Brain microvascular endothelial cell (primary cell): ENCODE measurements around the gene INPP5J.

ENCODE experiments used
- DNase-seq: peaks from one replicate; pipeline ENCODE4 v3.0.0-alpha.2; 2020
- H3K27ac ChIP-seq: fragments of 250-450 bp; sonication (Bioruptor Pico); 2 replicates; pipeline ENCODE4 v1.5.1; 2020; ENCODE audit warnings: mild to moderate bottlenecking, moderate library complexity
- H3K27me3 ChIP-seq: fragments of 250-450 bp; sonication (Bioruptor Pico); replicated peaks from 2 replicates; pipeline ENCODE4 v1.5.1; 2020; ENCODE audit warnings: mild to moderate bottlenecking
- H3K36me3 ChIP-seq: fragments of 250-450 bp; sonication (Bioruptor Pico); replicated peaks from 2 replicates; pipeline ENCODE4 v1.5.1; 2020; ENCODE audit warnings: mild to moderate bottlenecking
- H3K4me3 ChIP-seq: 2 replicates; pipeline ENCODE4 v1.5.1; 2011; ENCODE audit warnings: low read depth, mild to moderate bottlenecking, control low read depth, low read length, moderate library complexity
- in situ Hi-C: cut with HindIII; loops from 2 replicates; pipeline ENCODE4 v1.10.0; 2017; ENCODE audit warnings: low sequenced_read_pairs, low pct_ligation_motif_present
- TF ChIP-seq, protein P1 (sequence below): IDR thresholded peaks from 2 replicates; pipeline ENCODE4 v1.5.1; 2011; ENCODE audit warnings: low read depth, mild to moderate bottlenecking, moderate library complexity, low read length, control low read depth, inconsistent platforms; ENCODE audit errors: missing control alignments

Gene INPP5J

DNA sequence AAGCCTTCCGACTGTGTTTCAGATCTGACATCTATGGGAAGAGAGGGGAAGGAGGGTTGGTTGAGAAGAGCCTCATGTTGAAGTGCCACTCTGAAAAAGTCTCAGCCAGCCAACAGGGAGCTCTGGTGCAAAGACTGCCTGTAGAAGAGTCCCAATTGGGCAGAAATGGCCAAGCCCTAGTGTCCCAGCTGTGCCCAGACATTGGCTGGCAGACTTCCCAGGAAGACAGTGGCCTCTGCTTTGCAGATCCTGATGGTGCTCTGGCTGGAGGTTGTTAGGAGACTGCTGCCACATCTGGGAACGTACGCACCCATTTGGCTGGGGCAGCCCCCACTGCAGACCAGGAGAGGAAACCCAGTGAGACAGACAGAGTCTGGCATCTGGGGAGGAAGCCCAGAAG, 20.8 kb downstream of the INPP5J start:
- DNase-seq = no peak
- no peak overlapping the region for H3K4me3 ChIP-seq
- H3K27me3 ChIP-seq = no peaks in the 10 kb centered on the region
- in situ Hi-C loops = no loop called here
- no peak overlapping the region for H3K27ac ChIP-seq
- H3K36me3 ChIP-seq = no peaks in the 10 kb centered on the region
- TF ChIP-seq, protein P1, sequence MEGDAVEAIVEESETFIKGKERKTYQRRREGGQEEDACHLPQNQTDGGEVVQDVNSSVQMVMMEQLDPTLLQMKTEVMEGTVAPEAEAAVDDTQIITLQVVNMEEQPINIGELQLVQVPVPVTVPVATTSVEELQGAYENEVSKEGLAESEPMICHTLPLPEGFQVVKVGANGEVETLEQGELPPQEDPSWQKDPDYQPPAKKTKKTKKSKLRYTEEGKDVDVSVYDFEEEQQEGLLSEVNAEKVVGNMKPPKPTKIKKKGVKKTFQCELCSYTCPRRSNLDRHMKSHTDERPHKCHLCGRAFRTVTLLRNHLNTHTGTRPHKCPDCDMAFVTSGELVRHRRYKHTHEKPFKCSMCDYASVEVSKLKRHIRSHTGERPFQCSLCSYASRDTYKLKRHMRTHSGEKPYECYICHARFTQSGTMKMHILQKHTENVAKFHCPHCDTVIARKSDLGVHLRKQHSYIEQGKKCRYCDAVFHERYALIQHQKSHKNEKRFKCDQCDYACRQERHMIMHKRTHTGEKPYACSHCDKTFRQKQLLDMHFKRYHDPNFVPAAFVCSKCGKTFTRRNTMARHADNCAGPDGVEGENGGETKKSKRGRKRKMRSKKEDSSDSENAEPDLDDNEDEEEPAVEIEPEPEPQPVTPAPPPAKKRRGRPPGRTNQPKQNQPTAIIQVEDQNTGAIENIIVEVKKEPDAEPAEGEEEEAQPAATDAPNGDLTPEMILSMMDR = no peak

- in situ Hi-C loops = no loop called here
- no peak overlapping the region for H3K27ac ChIP-seq
- peak; percentile 12 for DNase-seq
Measured at GRCh38 chr22:31144223-31144622, 21.5 kb downstream of the INPP5J start.

GRCh38 chr22:31148488-31148887, 25.7 kb downstream of the INPP5J start:
- H3K27me3 ChIP-seq = no peaks in the 10 kb centered on the region
- in situ Hi-C loops = no loop called here
- no peak overlapping the region for H3K4me3 ChIP-seq
- DNase-seq = no peak
- no peaks in the 10 kb centered on the region for H3K36me3 ChIP-seq
- TF ChIP-seq, protein P1 = no peak
- no peak overlapping the region for H3K27ac ChIP-seq

More at GRCh38 chr22:31144223-31144622, 21.5 kb downstream of the INPP5J start:
- H3K27me3 ChIP-seq = no peaks in the 10 kb centered on the region
- H3K4me3 ChIP-seq = no peak overlapping the region
- TF ChIP-seq, protein P1 = no peak
- no peaks in the 10 kb centered on the region for H3K36me3 ChIP-seq

- Histone ChIP-seq H3K27me3 (no peaks in the 10 kb centered on the region), H3K36me3 (no peaks in the 10 kb centered on the region), H3K4me3 (no peak overlapping the region), H3K27ac (no peak overlapping the region)
- TF ChIP-seq, protein P1 = peak; percentile 99
- in situ Hi-C loops = no loop called here
- DNase-seq = peak; percentile 79
Measured at GRCh38 chr22:31148953-31149627, 26.3 kb downstream of the INPP5J start.

DNA sequence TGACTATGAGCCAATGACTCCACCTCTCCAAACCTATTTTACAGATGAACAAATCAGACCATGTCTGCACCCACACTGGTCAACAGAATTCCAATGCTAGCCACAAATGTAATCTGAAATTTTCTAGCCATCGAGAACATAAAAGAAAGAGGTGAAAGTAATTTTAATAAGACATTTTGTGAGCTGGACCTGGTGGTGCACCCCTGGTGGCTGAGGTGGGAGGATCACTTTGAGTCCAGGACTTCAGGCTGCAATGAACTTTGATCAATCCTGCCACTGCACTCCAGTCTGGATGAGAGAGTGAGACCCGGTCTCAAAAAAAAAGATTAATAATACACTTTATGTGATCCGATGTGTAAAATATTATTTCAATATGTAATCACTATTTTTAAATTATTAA, 27.8 kb downstream of the INPP5J start:
- H3K4me3 ChIP-seq = no peak overlapping the region
- DNase-seq = no peak
- H3K27ac ChIP-seq = no peak overlapping the region
- TF ChIP-seq, protein P1 = peak; percentile 72
- H3K36me3 ChIP-seq = no peaks in the 10 kb centered on the region
- H3K27me3 ChIP-seq = no peaks in the 10 kb centered on the region
- in situ Hi-C loops = no loop called here

DNA sequence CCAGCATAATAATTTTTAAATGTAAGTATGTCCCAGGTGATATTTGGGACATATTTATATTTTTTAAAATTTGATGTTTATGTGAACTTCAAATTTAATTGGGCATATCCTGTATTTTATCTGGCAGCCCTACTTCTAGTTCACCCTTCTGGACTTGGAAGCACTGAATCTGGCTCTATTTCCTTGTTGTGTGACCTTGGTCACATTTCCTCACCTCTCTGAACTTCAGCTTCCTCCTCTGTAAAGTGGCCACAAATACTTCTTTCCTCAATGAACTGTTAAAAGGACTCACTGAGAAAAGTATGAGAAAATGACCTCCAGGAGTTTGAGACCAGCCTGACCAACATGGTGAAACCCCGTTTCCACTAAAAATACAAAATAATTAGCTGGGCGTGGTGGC, 29.1 kb downstream of the INPP5J start:
- in situ Hi-C loops = no loop called here
- H3K36me3 ChIP-seq = no peaks in the 10 kb centered on the region
- TF ChIP-seq, protein P1 = no peak
- no peak overlapping the region for H3K4me3 ChIP-seq
- H3K27ac ChIP-seq = no peak overlapping the region
- DNase-seq = no peak
- H3K27me3 ChIP-seq = no peaks in the 10 kb centered on the region
